NCI-H1417 treated with DMSO at 0.1 percent for 48 hours (cell line): Measurements from ENCODE around the gene CYP1A2.

ENCODE experiments used
- DNase-seq: peaks from one replicate; lab custom pipeline; 2025; lab: John Stamatoyannopoulos, UW

The CYP1A2 gene

DNA sequence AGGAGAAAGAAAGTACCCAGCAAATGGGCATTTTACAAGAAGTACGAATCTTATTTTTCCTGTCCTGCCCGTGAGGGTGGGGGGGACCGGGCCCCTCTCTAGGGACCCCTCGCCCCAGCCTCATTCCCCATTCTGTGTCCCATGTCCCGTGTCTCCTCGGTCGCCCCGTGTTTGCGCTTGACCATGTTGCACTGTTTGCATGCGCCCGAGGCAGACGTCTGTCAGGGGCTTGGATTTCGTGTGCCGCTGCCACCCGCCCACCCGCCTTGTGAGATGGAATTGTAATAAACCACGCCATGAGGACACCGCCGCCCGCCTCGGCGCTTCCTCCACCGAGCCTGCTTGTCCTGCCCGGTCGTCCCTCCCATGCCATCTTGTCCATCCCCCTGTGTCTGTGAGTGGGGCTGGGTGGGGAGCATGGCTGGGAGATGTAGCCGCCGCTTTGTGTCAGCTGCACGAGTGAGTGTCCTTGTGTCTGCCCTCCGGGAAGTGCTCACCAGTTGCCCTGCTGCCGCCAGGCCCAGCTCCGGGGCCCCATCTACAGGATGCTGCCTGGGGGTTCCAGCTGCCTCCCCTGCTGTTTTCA lies 54.3 kb downstream of the CYP1A2 start:
- DNase-seq: no peak

DNA sequence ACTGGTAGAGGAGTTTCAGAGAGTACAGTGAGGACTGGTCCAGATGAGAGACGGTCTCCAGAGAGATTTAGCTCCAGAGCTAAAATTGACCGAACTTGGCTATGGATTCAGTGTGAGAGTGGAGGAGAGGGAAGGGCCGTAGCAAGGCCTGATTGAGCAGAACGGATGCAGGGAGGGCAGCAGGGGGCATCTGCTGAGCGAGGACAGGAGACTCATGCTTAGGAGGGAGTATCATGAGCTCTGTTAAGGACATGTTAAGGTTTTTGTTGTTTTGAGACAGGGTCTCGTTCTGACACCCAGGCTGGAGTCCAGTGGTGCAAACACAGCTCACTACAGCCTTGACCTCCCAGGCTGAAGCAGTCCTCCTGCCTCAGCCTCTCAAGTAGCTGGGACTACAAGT lies 56.3 kb downstream of the CYP1A2 start:
- no peak for DNase-seq
